Testis (tissue), 3 donors: ENCODE data around the gene PTPRK. TPM values are rescaled to one million over a fixed set of nuclear protein-coding genes. Genes with fewer than 3 reads are reported as not detected.

Source experiments
- DNase-seq: peaks from one replicate; pipeline ENCODE4 v3.0.0-alpha.2; 2019
- H3K27ac ChIP-seq, 2 donors: fragments of 200-600 bp; sonication (generic); one replicate each; pipeline ENCODE4 v1.5.1; 2019
- H3K27me3 ChIP-seq: fragments of 200-600 bp; sonication (generic); one replicate; pipeline ENCODE4 v1.5.1; 2019
- H3K36me3 ChIP-seq: fragments of 200-600 bp; sonication (generic); one replicate; pipeline ENCODE4 v1.5.1; 2017; ENCODE audit warnings: low read depth; ENCODE audit errors: missing control alignments
- H3K4me1 ChIP-seq: fragments of 200-600 bp; sonication (generic); one replicate; pipeline ENCODE4 v1.5.1; 2019
- H3K4me3 ChIP-seq, 2 donors: fragments of 200-600 bp; sonication (generic); one replicate each; pipeline ENCODE4 v1.5.1; 2017 to 2019
- H3K9me3 ChIP-seq: fragments of 200-600 bp; sonication (generic); one replicate; pipeline ENCODE4 v1.5.1; 2017
- CTCF ChIP-seq, 3 experiments: fragments of 450-650 bp in 2 of 3; fragments of 200-600 bp in 1 of 3; sonication (generic) in 1 of 3; IDR thresholded peaks; one replicate each; pipeline ENCODE4 v1.5.1; 2016 to 2019; ENCODE audit warnings: antibody characterized with exemption in 3 of 3, mild to moderate bottlenecking in 2 of 3, moderate library complexity in 1 of 3
- POLR2A ChIP-seq: fragments of 450-650 bp; IDR thresholded peaks from one replicate; pipeline ENCODE4 v1.6.1; 2017; ENCODE audit warnings: antibody characterized with exemption, mild to moderate bottlenecking, moderate library complexity
- WGBS, 2 donors: methylation state at CpG; one replicate each; pipeline ENCODE4 v1.1.5; 2018; 5-methylcytosine and 5-hydroxymethylcytosine counted together
- intact Hi-C: fragments of 100-400 bp; cut with DNase I; formaldehyde crosslinking; loops from one replicate; pipeline ENCODE4 v1.15.1; 2023; ENCODE audit warnings: low total_unique reads
- polyA plus RNA-seq: library from polyadenylated mRNA; stranded (reverse); fragments of 350-450 nt; fragmentation: Illumina TruSeq; extraction: RNeasy Lipid Tissue Mini Kit (QIAGEN cat#74804); gene quantifications from one replicate; pipeline ENCODE4 v1.2.3, GENCODE V29; 2014; ENCODE audit warnings: low read depth, low replicate concordance; ENCODE audit not compliant: insufficient read depth
- total RNA-seq, 2 donors: library from RNA; depleted of rRNA; stranded (reverse); fragments of >200 nt; gene quantifications; one replicate each; pipeline ENCODE4 v1.2.3, GENCODE V29; 2016

The PTPRK gene
- total and polyA plus RNA-seq, 3 donors from 2014 or later = 9.1 to 13.3 (median 12.5) TPM

DNA sequence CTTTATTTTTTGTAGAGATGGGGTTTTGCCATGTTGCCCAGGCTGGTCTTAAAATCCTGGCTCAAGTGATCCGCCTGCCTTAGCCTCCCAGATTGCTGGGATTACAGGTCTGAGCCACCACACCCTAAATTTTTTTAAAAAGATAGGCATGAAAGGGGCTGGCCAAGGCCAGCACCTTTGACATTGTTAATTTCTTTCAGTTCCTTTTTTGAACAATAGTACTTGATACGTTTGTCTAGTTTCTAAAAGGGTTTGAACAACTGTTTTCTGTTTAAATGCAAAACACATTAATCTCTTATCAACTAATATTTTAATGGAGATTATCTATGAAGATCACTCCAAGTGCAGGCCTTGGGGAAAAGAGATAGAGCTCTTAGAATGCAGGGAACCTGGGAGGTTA lies 37.6 kb upstream of the PTPRK start:
- no peaks in the 10 kb centered on the region for H3K36me3 ChIP-seq
- no peak overlapping the region for H3K27ac ChIP-seq
- no peak for DNase-seq
- intact Hi-C loops = no loop called here
- TF ChIP-seq POLR2A = no peak
- TF ChIP-seq CTCF (IDR thresholded peaks at IDR 0.05) = no peak
- H3K4me1 ChIP-seq = no peaks in the 10 kb centered on the region
- WGBS, 2 donors = 70 to 81% methylated on average over 2 of the region's 2 CpGs
- no peak overlapping the region for H3K4me3 ChIP-seq
- H3K9me3 ChIP-seq = no peaks in the 10 kb centered on the region
- no peaks in the 10 kb centered on the region for H3K27me3 ChIP-seq

- intact Hi-C loops = no loop called here
- no peaks in the 10 kb centered on the region for H3K4me1 ChIP-seq
- no peak overlapping the region for H3K4me3 ChIP-seq
- no peaks in the 10 kb centered on the region for H3K27me3 ChIP-seq
- TF ChIP-seq POLR2A (no peak), CTCF (IDR thresholded peaks at IDR 0.05) (no peak)
- no peaks in the 10 kb centered on the region for H3K9me3 ChIP-seq
- H3K27ac ChIP-seq = no peak overlapping the region
- no peaks in the 10 kb centered on the region for H3K36me3 ChIP-seq
- 57 to 80% methylated on average over 3 of the region's 3 CpGs for WGBS, 2 donors
- no peak for DNase-seq
Measured at GRCh38 chr6:128557081-128557480, 36.7 kb upstream of the PTPRK start.

GRCh38 chr6:128554302-128554701 lies 33.9 kb upstream of the PTPRK start:
- Histone ChIP-seq H3K27ac (no peak overlapping the region), H3K36me3 (no peaks in the 10 kb centered on the region), H3K4me3 (no peak overlapping the region), H3K4me1 (no peaks in the 10 kb centered on the region), H3K27me3 (no peaks in the 10 kb centered on the region), H3K9me3 (no peaks in the 10 kb centered on the region)
- TF ChIP-seq CTCF (IDR thresholded peaks at IDR 0.05) (peak in 1 of 3 experiments; percentile 21), POLR2A (no peak)
- WGBS, 2 donors = 68 to 77% methylated on average over 2 of the region's 2 CpGs
- no peak for DNase-seq
- intact Hi-C loops = no loop called here

DNA sequence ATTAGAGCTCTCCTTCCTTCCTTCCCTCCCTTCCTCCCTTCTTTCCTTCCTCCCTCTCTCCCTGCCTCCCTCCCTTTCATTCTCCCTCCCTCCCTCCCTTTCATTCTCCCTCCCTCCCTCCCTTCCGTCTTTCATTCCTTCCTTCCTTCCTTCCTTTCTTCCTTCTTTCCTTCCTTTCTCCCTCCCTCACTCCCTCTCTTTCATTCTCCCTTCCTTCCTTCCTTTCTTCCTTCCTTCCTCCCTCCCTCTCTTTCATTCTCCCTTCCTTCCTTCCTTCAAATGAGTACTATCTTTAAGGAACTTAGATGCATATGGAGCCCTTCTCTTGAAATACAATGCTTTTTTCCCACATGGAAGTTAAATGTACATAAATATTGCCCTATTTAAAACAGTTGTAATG lies 20.9 kb upstream of the PTPRK start:
- H3K27ac ChIP-seq = no peak overlapping the region
- intact Hi-C loops = no loop called here
- DNase-seq = no peak
- no peaks in the 10 kb centered on the region for H3K9me3 ChIP-seq
- WGBS, 2 donors = 56 to 73% methylated on average over 1 of the region's 1 CpG
- no peaks in the 10 kb centered on the region for H3K36me3 ChIP-seq
- TF ChIP-seq CTCF (IDR thresholded peaks at IDR 0.05) (no peak), POLR2A (no peak)
- H3K4me3 ChIP-seq = no peak overlapping the region
- no peaks in the 10 kb centered on the region for H3K4me1 ChIP-seq
- H3K27me3 ChIP-seq = no peaks in the 10 kb centered on the region

DNA sequence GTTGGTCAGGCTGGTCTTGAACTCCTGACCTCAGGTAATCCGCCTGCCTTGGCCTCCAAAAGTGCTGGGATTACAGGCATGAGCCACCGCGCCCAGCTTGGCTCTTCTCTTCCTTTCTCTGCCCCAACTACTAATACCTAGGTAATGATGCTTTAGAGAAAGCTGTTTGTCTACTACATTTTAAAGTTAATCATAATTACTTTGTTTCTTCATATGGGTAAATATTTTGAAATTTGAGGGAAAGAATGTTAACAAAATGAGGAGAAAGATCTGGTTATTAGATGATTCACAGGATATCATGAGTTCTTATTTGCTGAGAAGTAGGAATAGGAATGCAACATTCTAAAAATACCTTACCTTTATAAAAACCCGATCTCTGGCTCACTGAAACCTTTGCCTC lies 18.4 kb upstream of the PTPRK start:
- WGBS, 2 donors = 90 to 93% methylated on average over 4 of the region's 4 CpGs
- TF ChIP-seq POLR2A (no peak), CTCF (IDR thresholded peaks at IDR 0.05) (no peak)
- Histone ChIP-seq H3K4me3 (no peak overlapping the region), H3K36me3 (no peaks in the 10 kb centered on the region), H3K27ac (no peak overlapping the region), H3K27me3 (no peaks in the 10 kb centered on the region), H3K9me3 (no peaks in the 10 kb centered on the region), H3K4me1 (no peaks in the 10 kb centered on the region)
- intact Hi-C loops = no loop called here
- no peak for DNase-seq
